MCF 10A (cell line): ENCODE measurements around the gene MYO18B. TPM values are rescaled to one million over a fixed set of nuclear protein-coding genes. Genes with fewer than 3 reads are reported as not detected.

ENCODE experiments used
- BruUV-seq: library from RNA; stranded (reverse); fragments of 400-500 nt; replicated peaks from 2 replicates; lab custom pipeline; 2021; lab: Mats Ljungman, UMichigan
- CTCF ChIA-PET: fragments of 300-600 bp; sonication (Branson Sonifier 250); formaldehyde crosslinking; extraction: SDS; loops from one replicate; lab custom pipeline; 2021; ENCODE audit warnings: antibody characterized with exemption, inconsistent platforms; lab: Yijun Ruan, JAX
- POLR2A ChIA-PET: fragments of 300-600, 350-650 bp; sonication (Branson Sonifier 250); formaldehyde crosslinking; extraction: SDS; loops from one replicate; lab custom pipeline; 2020; ENCODE audit warnings: antibody characterized with exemption, inconsistent platforms; lab: Yijun Ruan, JAX
- DNase-seq: peaks from one replicate; pipeline ENCODE4 v3.0.0-alpha.2; 2018; ENCODE audit not compliant: unreplicated experiment
- H3K27ac Mint-ChIP-seq: one replicate; pipeline ENCODE4 v1.8.0; 2022; ENCODE audit warnings: mild to moderate bottlenecking, low read depth, mixed read lengths; ENCODE audit not compliant: unreplicated experiment
- H3K27me3 Mint-ChIP-seq: one replicate; pipeline ENCODE4 v1.8.0; 2022; ENCODE audit warnings: mixed read lengths; ENCODE audit not compliant: insufficient read depth, unreplicated experiment
- H3K36me3 Mint-ChIP-seq: one replicate; pipeline ENCODE4 v1.8.0; 2022; ENCODE audit warnings: mild to moderate bottlenecking, moderate library complexity, mixed read lengths; ENCODE audit not compliant: insufficient read depth, unreplicated experiment
- H3K4me1 Mint-ChIP-seq: one replicate; pipeline ENCODE4 v1.8.0; 2022; ENCODE audit warnings: mixed read lengths; ENCODE audit not compliant: insufficient read depth, unreplicated experiment
- H3K4me3 Mint-ChIP-seq: one replicate; pipeline ENCODE4 v1.8.0; 2022; ENCODE audit warnings: mild to moderate bottlenecking, moderate library complexity, mixed read lengths; ENCODE audit not compliant: unreplicated experiment
- H3K9me3 Mint-ChIP-seq: one replicate; pipeline ENCODE4 v1.8.0; 2022; ENCODE audit warnings: mixed read lengths; ENCODE audit not compliant: unreplicated experiment
- intact Hi-C: fragments of 100-400 bp; cut with micrococcal nuclease; formaldehyde crosslinking; loops from 2 replicates; pipeline ENCODE4 v1.14.1; 2022
- total RNA-seq: library from RNA; stranded (reverse); gene quantifications from 2 replicates; pipeline ENCODE4 v1.2.3, GENCODE V29; 2022
- TF ChIP-seq, protein P1 (sequence below): fragments of 200-600 bp; IDR thresholded peaks from one replicate; pipeline ENCODE4 v1.8.0; 2022; ENCODE audit warnings: antibody characterized with exemption, mild to moderate bottlenecking; ENCODE audit not compliant: unreplicated experiment

The MYO18B gene
- total RNA-seq, 1 experiment from 2014 or later: 0.07 TPM

DNA sequence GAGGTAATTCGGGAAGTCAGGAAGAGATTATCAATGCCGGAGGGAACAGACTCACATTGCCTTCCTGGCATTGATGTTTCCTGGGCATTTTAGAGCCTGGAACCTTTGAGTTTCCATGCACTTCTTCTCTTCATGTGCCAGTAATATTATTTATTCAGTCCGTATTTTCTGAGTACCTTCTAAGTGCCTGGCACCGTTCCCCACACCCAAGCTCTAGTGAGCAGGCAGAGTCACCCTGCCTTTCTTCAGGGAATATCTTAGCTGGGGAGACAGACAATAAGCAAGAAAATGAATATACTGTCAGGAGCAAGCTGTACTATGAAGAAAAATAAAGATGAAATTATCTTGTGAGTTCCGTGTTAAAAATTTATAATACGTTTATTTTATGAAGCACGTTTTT is 291.1 kb downstream of the MYO18B start:
- Mint-ChIP-seq H3K9me3 (peaks cover 26% of the 10 kb centered on the region), H3K27me3 (no peaks in the 10 kb centered on the region), H3K36me3 (no peaks in the 10 kb centered on the region), H3K27ac (no peak overlapping the region), H3K4me3 (no peak overlapping the region), H3K4me1 (no peaks in the 10 kb centered on the region)
- ChIA-PET CTCF (no interaction called here), POLR2A (no interaction called here)
- BruUV-seq: no TSS peak
- DNase-seq: no peak
- intact Hi-C loops: no loop called here
- TF ChIP-seq, protein P1, sequence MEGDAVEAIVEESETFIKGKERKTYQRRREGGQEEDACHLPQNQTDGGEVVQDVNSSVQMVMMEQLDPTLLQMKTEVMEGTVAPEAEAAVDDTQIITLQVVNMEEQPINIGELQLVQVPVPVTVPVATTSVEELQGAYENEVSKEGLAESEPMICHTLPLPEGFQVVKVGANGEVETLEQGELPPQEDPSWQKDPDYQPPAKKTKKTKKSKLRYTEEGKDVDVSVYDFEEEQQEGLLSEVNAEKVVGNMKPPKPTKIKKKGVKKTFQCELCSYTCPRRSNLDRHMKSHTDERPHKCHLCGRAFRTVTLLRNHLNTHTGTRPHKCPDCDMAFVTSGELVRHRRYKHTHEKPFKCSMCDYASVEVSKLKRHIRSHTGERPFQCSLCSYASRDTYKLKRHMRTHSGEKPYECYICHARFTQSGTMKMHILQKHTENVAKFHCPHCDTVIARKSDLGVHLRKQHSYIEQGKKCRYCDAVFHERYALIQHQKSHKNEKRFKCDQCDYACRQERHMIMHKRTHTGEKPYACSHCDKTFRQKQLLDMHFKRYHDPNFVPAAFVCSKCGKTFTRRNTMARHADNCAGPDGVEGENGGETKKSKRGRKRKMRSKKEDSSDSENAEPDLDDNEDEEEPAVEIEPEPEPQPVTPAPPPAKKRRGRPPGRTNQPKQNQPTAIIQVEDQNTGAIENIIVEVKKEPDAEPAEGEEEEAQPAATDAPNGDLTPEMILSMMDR: no peak

DNA sequence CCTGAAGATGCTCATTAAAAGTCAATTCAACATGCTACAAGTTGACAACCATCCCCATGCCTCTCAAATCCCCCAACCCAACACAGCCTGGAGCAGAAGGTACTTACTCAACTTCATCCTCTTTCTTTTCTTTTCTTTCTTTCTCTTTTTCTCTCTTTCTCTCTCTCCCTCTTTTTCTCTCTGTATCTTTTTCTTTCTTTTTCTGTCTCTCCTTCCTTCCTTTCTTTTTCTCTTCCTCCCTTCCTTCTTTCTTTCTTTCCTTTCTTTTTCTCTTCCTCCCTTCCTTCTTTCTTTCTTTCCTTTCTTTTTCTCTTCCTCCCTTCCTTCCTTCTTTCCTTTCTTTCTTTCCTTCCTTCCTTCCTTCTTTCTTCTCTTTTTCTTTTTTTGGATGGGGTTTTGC is 291.6 kb downstream of the MYO18B start:
- H3K27me3 Mint-ChIP-seq: no peaks in the 10 kb centered on the region
- no peak for DNase-seq
- intact Hi-C loops: no loop called here
- H3K36me3 Mint-ChIP-seq: no peaks in the 10 kb centered on the region
- H3K4me1 Mint-ChIP-seq: no peaks in the 10 kb centered on the region
- no peak overlapping the region for H3K4me3 Mint-ChIP-seq
- no TSS peak for BruUV-seq
- ChIA-PET POLR2A (no interaction called here), CTCF (interaction anchor here (0.6 kb wide), 1 partner anchor 26 kb away, joined by 4 read pairs; no protein-coding TSS in a partner anchor)
- H3K9me3 Mint-ChIP-seq: peaks cover 22% of the 10 kb centered on the region
- no peak overlapping the region for H3K27ac Mint-ChIP-seq
- TF ChIP-seq, protein P1: no peak

DNA sequence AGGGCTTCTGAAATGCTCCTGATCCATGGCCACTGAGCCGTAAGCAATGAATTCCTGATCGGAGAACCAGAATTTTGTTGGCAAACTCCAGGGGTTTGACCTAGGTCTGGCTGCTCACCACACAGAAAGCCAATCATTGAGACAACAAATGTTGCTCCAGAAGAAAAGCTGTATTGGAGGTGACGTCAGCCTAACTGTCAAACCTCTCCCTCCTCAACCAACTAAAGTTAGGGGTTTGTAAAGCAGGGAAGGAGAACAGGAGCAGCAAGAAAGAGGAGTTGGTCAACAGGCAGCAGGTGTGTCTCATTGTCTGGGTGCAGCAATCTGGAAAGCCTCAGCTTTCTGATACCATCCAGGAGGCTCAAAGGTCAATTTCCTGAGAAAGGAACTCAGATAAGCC is 293.5 kb downstream of the MYO18B start:
- peaks cover 27% of the 10 kb centered on the region for H3K9me3 Mint-ChIP-seq
- TF ChIP-seq, protein P1: no peak
- H3K27ac Mint-ChIP-seq: no peak overlapping the region
- no peak for DNase-seq
- no peaks in the 10 kb centered on the region for H3K27me3 Mint-ChIP-seq
- intact Hi-C loops: no loop called here
- POLR2A ChIA-PET: no interaction called here
- H3K4me1 Mint-ChIP-seq: no peaks in the 10 kb centered on the region
- no TSS peak for BruUV-seq
- no peak overlapping the region for H3K4me3 Mint-ChIP-seq
- CTCF ChIA-PET: no interaction called here
- H3K36me3 Mint-ChIP-seq: no peaks in the 10 kb centered on the region

DNA sequence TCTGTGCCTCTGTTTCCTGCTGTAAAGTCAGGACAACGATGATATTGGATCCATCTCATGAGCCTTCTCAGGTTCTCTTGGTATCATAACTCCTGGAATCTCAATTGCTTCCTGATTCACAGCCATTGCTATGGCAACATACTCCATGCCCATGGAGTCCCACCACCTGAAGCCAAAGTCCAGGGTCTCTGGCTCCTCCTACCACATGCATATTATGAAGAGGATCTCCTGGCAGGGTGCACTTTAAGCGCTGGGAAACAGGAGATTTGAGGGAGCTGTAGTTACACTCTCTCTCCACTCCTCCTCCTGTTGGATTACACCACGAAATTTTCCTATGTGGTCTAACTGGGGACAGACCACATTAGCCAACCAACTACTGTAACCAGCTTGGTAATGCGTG is 296.4 kb downstream of the MYO18B start:
- H3K4me1 Mint-ChIP-seq: no peaks in the 10 kb centered on the region
- H3K9me3 Mint-ChIP-seq: peaks cover 21% of the 10 kb centered on the region
- DNase-seq: no peak
- no TSS peak for BruUV-seq
- ChIA-PET CTCF (interaction anchor here (0.7 kb wide), 1 partner anchor 25 kb away, joined by 3 read pairs; no protein-coding TSS in a partner anchor), POLR2A (no interaction called here)
- H3K27me3 Mint-ChIP-seq: no peaks in the 10 kb centered on the region
- no peak overlapping the region for H3K27ac Mint-ChIP-seq
- intact Hi-C loops: no loop called here
- H3K36me3 Mint-ChIP-seq: no peaks in the 10 kb centered on the region
- H3K4me3 Mint-ChIP-seq: no peak overlapping the region
- TF ChIP-seq, protein P1: no peak
